HG02870 (cell line): ENCODE data around the gene GSTA3.
"Not testable (repeated sequence)": the region's sequence is repeated elsewhere in the genome, so short reads cannot be mapped to it uniquely, and the experiment has no call there.

Experiments
- ATAC-seq: cut with Tn5 transposase; IDR thresholded peaks from one replicate; pipeline ENCODE4 v1.9.1; 2021; ENCODE audit warnings: mild to moderate bottlenecking, moderate library complexity; ENCODE audit not compliant: unreplicated experiment

Gene GSTA3

DNA sequence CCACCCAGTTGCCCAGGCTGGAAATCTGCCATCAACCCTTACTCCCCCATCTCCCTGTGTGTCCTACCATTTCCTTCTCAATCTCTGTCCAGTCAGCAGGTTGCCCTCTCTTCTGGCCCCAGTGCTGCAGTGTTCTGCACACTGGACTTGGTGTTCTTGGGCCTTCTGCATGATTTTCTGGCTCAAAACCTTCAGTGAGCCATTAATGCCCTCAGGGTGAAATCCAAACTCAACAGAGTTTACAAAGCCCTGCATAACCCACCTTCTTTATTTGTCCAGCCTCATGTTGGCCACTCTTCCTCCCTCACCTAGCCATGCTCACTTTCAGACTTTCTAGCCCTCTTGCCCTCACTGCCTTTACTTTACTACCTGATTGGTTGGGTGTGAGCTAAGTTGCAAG is 5.0 kb upstream of the GSTA3 start:
- no peak for ATAC-seq

DNA sequence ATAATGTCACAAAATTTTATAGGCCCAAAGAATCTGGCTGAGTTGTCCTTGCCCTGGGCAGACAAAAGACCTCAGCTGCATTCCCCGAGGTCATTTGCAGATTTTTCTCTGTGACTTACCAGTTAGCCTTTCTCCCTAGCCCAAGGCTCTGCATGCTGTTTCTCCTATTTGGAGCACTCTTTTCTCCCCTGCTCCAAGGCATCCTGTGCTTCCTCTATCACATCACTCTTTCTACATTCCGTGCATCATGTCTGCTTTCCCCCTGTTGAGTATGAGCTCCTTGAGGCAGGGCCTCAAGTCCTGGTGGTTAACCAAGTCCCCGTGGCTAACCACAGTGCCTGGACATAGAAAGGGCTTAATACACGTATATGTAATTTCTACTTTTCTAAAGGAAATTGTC is 593 bp upstream of the GSTA3 start:
- no peak for ATAC-seq

- no peak for ATAC-seq
Measured at GRCh38 chr6:52909131-52909530, 367 bp downstream of the GSTA3 start.

GRCh38 chr6:52908526-52908925 is 972 bp downstream of the GSTA3 start:
- no peak for ATAC-seq

DNA sequence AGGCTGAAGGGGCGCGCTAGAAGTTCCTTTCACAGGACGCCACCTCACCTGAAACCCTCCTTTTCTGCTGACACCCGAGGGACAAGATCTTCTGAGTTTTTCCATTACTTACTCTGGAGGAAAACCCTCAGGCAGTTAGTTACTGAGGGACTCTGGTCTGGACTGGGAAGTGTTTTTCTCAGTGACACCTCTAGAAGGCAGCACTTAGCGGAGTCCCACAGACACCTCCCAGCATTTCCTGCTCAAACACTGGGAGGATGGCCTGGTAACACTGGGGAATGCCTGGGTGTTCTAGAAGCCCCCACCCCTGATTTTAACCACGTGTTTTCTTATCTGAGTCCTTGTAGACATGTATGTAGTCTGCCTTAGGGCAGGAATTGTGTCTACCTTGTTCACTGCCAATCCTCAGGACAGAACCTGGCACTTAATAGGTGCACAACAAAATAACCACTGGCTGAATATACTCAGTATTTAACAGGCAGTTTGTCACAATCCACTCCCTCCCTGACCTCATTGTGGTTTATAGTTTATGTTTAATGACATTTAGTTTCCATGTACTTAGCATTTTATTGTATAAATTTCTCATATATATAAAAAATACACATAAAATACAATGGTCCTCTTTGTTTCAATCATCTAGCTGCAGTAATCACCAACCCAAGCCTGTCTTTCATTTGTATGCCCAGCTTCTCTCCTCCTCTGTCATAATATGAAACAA is 4.8 kb downstream of the GSTA3 start:
- no peak for ATAC-seq

GRCh38 chr6:52900536-52900935 is 9.0 kb downstream of the GSTA3 start:
- ATAC-seq: no peak

GRCh38 chr6:52895790-52896189 is 13.7 kb downstream of the GSTA3 start:
- ATAC-seq: not testable (repeated sequence)

- no peak for ATAC-seq
Measured at GRCh38 chr6:52894285-52894684, 15.2 kb downstream of the GSTA3 start.

DNA sequence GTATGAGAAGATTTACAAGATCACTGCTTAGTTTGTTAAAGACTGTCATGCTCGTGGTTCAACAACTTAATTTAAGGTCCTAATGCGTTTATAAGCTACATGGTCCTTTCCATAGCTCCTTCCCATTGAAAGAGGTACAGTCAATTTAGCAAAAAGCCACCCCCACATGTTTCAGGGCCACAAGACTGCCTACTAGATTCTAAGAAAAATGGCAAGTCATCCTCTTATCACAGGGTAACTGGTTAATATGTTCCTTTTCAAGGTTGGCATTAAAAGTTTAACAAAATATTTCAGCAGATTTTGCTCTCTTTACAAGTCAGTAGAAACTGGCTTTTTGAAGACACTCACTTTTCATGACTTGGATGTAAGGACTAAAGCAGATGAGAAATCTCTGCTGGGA is 15.7 kb downstream of the GSTA3 start:
- ATAC-seq: no peak

DNA sequence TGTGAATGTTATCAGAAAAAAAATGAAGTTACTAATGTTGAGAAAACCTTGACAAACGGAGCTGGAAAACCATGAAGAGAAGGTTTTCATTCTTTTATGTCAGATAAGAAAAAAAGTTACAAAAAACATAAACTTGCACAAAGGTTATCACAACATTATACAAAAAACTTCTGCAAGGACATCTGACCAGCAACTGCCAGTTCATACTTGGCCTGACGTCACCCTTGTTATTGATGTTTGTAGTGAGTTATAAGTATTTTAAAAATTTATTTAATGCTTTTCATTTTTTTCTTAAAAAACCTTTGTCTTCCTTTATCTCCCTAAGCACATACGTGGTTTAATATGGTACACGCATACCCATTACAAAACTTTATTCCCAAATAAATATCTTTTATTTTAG is 16.3 kb downstream of the GSTA3 start:
- ATAC-seq: no peak

DNA sequence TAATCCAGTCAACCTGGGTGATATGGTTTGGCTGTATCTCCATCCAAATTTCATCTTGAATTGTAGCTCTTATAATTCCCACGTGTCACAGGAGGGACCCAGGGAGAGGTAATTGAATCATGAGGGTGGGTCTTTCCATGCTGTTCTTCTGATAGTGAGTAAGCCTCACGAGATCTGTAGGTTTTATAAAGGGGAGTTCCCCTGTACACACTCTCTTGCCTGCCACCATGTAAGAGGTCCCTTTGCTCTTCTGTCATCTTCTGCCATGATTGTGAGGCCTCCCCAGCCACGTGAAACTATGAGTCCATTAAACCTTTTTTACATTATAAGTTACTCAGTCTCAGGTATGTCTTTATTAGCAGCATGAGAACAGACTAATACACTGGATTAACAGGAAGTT is 19.5 kb downstream of the GSTA3 start:
- no peak for ATAC-seq

DNA sequence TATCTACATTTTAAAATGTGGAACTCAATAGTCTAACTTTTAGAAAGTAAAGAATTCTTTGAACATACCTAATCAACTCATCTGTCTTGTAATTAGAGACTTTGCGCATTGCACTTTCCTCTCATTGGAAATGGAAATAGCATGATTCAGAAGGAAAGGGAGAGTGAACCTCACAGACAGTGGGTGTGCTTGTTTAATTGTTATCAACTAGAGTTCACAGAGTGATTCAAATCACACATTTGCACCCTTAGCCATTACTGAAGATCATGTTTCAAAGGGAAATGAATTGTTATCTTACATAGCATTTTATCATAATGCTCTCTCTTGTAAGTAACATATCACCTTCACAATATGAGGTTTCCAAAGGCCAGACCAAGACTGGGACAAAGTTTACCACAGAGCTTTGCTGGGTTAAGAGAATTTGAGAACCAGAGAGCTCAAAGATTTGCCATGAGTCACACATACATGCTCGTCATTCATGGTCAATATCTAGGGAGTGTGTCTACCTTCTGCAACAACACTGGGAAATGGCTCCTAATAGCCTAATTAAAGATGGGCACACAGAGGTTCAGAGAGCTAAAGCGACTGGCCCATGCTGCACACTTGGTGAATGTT is 21.5 kb downstream of the GSTA3 start:
- ATAC-seq: no peak

GRCh38 chr6:52881996-52882841 is 27.3 kb downstream of the GSTA3 start:
- peak; percentile 99 for ATAC-seq

DNA sequence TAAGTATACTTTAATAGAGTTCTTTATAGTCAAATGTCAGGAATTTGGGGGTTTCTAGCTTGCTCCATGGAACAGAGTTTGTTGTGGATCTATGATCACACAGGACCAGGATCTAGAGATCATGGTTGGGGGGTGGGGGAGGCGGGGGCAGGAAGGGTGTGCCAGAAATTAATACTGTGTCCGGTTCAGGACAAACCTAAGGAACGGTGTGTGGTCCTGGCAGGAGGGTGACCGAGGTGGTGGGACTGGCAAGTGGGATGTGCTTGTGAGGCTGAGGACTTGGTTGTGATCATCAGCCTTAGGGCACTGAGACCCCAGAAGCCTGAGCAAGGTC is 27.9 kb downstream of the GSTA3 start:
- no peak for ATAC-seq

DNA sequence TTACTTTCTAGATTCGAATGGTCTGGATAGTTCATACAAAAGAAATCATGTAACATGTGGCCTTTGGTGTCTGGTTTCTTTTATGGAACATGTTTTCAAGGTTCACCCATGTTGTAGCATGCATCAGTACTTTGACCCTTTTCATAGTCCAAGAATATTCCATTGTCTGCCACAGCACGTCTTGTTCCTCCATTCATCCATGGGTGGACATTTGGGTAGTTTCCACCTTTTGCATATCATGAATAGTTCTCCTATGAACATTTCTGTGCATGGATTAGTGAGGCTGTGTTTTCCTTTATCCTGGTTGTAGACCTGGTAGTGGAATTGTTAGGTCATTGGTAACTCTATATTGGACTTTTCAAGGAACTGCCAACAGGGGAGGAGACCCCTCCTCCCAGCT is 31.7 kb downstream of the GSTA3 start:
- no peak for ATAC-seq

- no peak for ATAC-seq
Measured at GRCh38 chr6:52877168-52877567, 32.3 kb downstream of the GSTA3 start.

DNA sequence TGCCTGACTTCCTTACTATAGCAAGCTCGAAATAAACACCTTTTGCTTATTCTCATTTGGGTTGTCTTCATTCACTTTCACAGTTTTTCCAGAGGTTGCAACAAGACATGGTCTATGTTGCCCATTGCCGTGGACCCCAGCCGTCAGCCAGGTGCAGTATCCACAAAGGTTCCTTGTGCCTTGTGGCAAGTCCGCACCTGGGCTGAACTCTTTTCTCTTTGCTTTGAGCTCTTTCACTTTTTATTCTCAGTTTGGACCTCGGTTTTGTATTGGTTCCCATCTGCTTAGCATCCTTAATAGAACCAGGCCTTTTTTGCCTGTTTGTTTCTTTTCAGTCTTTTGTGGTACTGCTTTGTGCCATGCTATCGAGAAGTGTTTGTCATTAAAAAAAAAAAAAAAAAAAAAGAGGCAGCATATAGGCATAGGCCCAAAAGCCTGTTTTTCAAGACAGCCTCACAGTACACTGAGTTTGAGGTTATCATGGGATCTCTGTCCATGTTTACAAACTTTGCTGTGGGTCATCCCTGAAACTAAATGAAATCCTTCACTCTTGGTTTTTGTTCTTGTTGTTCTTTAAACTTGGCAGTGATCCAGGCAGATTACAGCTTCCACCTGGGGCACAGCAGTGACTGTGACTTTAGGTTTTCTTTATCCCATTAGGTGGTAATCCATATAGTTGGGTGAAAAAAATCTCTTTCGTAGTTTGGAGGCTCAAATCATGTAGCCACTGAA is 33.3 kb downstream of the GSTA3 start:
- no peak for ATAC-seq

DNA sequence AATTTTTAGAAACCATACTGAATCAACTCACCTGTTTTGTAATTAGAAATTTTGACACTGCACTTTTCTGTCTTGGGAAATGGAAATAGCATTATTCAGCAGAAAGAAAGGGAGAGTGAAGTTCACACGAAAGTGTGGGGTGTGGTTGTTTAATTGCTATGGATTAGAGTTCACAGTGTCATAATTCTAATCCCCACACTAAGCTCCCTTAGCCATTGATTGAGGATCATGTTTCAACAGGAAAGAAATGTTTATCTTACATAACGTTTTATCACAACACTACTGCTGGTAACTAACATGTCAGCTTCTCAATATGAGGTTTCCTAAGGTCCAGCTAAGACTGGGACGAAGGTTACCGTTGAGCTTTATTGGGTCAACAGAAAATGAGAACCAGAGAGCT is 37.5 kb downstream of the GSTA3 start:
- no peak for ATAC-seq

DNA sequence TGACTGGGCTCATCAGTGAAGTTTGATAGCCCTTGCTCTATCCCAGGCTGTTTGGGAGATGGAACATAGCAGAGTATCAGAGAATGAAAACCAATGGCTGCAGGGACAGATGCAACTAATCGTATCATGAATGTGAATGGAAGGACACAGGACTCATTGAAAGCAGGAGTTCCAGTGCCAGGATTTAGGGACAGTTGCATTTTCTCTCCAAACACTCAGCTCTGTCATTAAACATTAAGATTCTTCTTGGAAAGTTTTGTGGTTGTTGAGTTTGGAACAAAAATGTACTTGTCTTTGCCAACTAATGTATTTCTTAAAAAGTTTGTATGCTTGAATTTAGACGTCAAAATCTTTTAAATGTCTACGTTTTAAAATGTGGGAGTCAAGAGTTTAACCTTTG is 37.9 kb downstream of the GSTA3 start:
- no peak for ATAC-seq

DNA sequence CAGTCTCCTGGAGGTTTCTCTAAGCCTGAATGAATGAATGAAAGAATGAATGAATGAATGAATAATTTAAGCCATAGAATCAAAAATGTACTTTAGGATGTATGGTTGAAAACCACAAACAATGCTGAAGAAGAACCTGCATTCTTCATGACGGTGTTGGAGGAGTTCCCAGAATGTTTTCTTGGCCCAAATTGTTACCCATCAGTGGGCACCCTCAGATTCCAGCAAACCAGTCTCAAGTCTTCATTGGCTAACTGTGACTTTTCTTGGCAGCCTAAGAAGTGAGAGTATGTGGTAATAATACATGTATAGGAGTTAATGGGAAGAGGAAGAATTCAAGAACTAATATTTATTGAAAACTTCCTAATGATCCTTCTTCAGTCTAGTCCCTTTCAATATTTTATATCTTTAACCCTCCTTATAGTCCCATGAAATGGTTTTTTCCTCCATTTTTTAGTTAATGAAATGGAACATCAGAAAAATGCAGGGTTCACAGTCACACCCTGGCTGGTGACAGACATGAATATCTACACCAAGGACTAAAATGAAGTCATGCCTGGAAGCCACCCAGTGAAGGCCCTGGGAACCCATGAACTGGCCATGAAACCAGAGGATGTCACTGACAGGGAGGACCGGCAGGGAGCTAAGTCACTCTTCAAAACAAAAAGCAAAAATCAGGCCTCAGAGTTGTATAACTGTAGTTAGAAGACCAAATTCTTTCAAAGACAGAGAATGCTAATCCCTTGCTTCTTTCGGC is 39.0 kb downstream of the GSTA3 start:
- ATAC-seq: not testable (repeated sequence)

- not testable (repeated sequence) for ATAC-seq
Measured at GRCh38 chr6:52868899-52869298, 40.6 kb downstream of the GSTA3 start.
